Adrenal gland (tissue), 5 donors: ENCODE data around the gene GSAP.

Experiments used
- CTCF ChIP-seq, 6 experiments: fragments of 450-650 bp in 4 of 6; fragments of 200-600 bp in 2 of 6; sonication (generic) in 1 of 6; IDR thresholded peaks; 1 replicate in 5 of 6; 2 replicates in 1 of 6; pipeline versions ENCODE4 v1.5.1 to v1.8.0; 2016 to 2021; ENCODE audit warnings: antibody characterized with exemption in 6 of 6, mild to moderate bottlenecking in 2 of 6, moderate library complexity in 1 of 6
- POLR2A ChIP-seq, 2 donors: fragments of 450-650 bp; IDR thresholded peaks; one replicate each; pipeline ENCODE4 v1.6.1; 2017; ENCODE audit warnings: antibody characterized with exemption in 2 of 2, mild to moderate bottlenecking in 2 of 2, moderate library complexity in 1 of 2
- donor health status: DM: no; HTN: no; CAD: no.

- TF ChIP-seq CTCF (IDR thresholded peaks at IDR 0.05), result no peak
- TF ChIP-seq POLR2A (IDR thresholded peaks at IDR 0.05), result no peak
Observed at GRCh38 chr7:77458786-77459185, 42.6 kb upstream of the GSAP start.
